OCI-LY7 (cell line): Measurements from ENCODE around the gene KCNK16. TPM values are rescaled to one million over a fixed set of nuclear protein-coding genes. Genes with fewer than 3 reads are reported as not detected.

ENCODE experiments used
- BruUV-seq: library from RNA; stranded (reverse); fragments of 400-500 nt; replicated peaks from 2 replicates; lab custom pipeline; 2021; lab: Mats Ljungman, UMichigan
- CTCF ChIA-PET: fragments of 300-600 bp; sonication (Branson Sonifier 250); formaldehyde crosslinking; loops from one replicate; lab custom pipeline; 2022; ENCODE audit warnings: antibody characterized with exemption; ENCODE audit not compliant: unreplicated experiment; lab: Charles Lee
- POLR2A ChIA-PET: fragments of 300-600 bp; sonication (Branson Sonifier 250); formaldehyde crosslinking; loops from one replicate; lab custom pipeline; 2022; ENCODE audit warnings: antibody characterized with exemption; lab: Charles Lee
- DNase-seq: peaks from one replicate; pipeline ENCODE4 v3.0.0-alpha.2; 2015; ENCODE audit warnings: low spot score
- H2AFZ ChIP-seq: fragments of 200-600 bp; sonication (generic), shearing (Covaris generic); 2 replicates; pipeline ENCODE4 v1.6.1; 2014; ENCODE audit warnings: mild to moderate bottlenecking, antibody characterized with exemption, low read length, moderate library complexity
- H3K27ac ChIP-seq: fragments of 200-600 bp; sonication (generic); 2 replicates; pipeline ENCODE4 v1.5.1; 2014; ENCODE audit warnings: mixed run types, low read depth, mild to moderate bottlenecking, moderate library complexity, low read length, inconsistent platforms; ENCODE audit not compliant: poor library complexity, severe bottlenecking
- H3K36me3 ChIP-seq: fragments of 200-600 bp; sonication (generic); 2 replicates; pipeline ENCODE4 v1.6.1; 2014; ENCODE audit warnings: mild to moderate bottlenecking, antibody characterized with exemption, low read length, moderate library complexity, mixed read lengths; ENCODE audit not compliant: insufficient read depth
- H3K4me1 ChIP-seq: fragments of 200-600 bp; sonication (generic); 2 replicates; pipeline ENCODE4 v1.5.1; 2014; ENCODE audit warnings: mild to moderate bottlenecking, low read length; ENCODE audit not compliant: insufficient read depth, poor library complexity, severe bottlenecking
- H3K4me2 ChIP-seq: fragments of 200-600 bp; sonication (generic); 2 replicates; pipeline ENCODE4 v1.6.1; 2014; ENCODE audit warnings: mild to moderate bottlenecking, low read length
- H3K4me3 ChIP-seq: fragments of 200-600 bp; sonication (generic); 2 replicates; pipeline ENCODE4 v1.5.1; 2014; ENCODE audit warnings: mild to moderate bottlenecking, low read depth, low read length; ENCODE audit not compliant: poor library complexity, severe bottlenecking
- H3K79me2 ChIP-seq: fragments of 200-600 bp; sonication (generic); 2 replicates; pipeline ENCODE4 v1.6.1; 2016; ENCODE audit warnings: low read depth, mild to moderate bottlenecking, low read length, moderate library complexity, mixed read lengths; ENCODE audit not compliant: insufficient read depth
- H3K9me2 ChIP-seq: fragments of 200-600 bp; sonication (generic); 2 replicates; pipeline ENCODE4 v1.6.1; 2016; ENCODE audit warnings: mild to moderate bottlenecking, low read length, mixed read lengths; ENCODE audit not compliant: insufficient read depth
- H3K9me3 ChIP-seq: fragments of 200-600 bp; sonication (generic); 2 replicates; pipeline ENCODE4 v1.6.1; 2014; ENCODE audit warnings: mild to moderate bottlenecking, mixed run types, low read length, mixed read lengths
- H4K20me1 ChIP-seq: fragments of 200-600 bp; sonication (generic); 2 replicates; pipeline ENCODE4 v1.6.1; 2014; ENCODE audit warnings: mild to moderate bottlenecking, antibody characterized with exemption, low read length, moderate library complexity, mixed read lengths; ENCODE audit not compliant: insufficient read depth
- CTCF ChIP-seq: fragments of 200-600 bp; sonication (generic); conservative IDR thresholded peaks from 2 replicates; pipeline ENCODE4 v1.5.1; 2014; ENCODE audit warnings: mild to moderate bottlenecking, antibody characterized with exemption, low read length, moderate library complexity, mixed read lengths
- EZH2phosphoT487 ChIP-seq: fragments of 200-600 bp; sonication (generic); IDR thresholded peaks from 2 replicates; pipeline ENCODE4 v1.6.1; 2018; ENCODE audit warnings: low read depth, borderline replicate concordance, mild to moderate bottlenecking, mixed run types, antibody characterized with exemption, low read length, moderate library complexity, mixed read lengths
- intact Hi-C: fragments of 100-400 bp; cut with micrococcal nuclease; formaldehyde crosslinking; loops from one replicate; pipeline ENCODE4 v1.10.0; 2022; ENCODE audit not compliant: unreplicated experiment
- total RNA-seq, 2 experiments: library from RNA; depleted of rRNA in 1 of 2; stranded (reverse); fragments of >200 nt in 1 of 2; shearing (Covaris generic) in 1 of 2; gene quantifications; 2 replicates each; pipeline ENCODE4 v1.2.3, GENCODE V29; 2014 to 2022

KCNK16 gene
- total RNA-seq, 2 experiments from 2014 or later = not detected

GRCh38 chr6:39367700-39368099, 45.2 kb upstream of the KCNK16 start:
- Histone ChIP-seq H3K36me3 (no peaks in the 10 kb centered on the region), H3K9me3 (no peaks in the 10 kb centered on the region), H2AFZ (no peak overlapping the region), H3K4me3 (no peak overlapping the region), H4K20me1 (no peaks in the 10 kb centered on the region), H3K4me2 (no peak overlapping the region), H3K79me2 (no peaks in the 10 kb centered on the region), H3K9me2 (no peaks in the 10 kb centered on the region), H3K27ac (no peak overlapping the region), H3K4me1 (no peaks in the 10 kb centered on the region)
- no peak for TF ChIP-seq EZH2phosphoT487
- ChIA-PET POLR2A (no interaction called here), CTCF (no interaction called here)
- BruUV-seq = no TSS peak
- no peak for DNase-seq
- intact Hi-C loops = no loop called here

DNA sequence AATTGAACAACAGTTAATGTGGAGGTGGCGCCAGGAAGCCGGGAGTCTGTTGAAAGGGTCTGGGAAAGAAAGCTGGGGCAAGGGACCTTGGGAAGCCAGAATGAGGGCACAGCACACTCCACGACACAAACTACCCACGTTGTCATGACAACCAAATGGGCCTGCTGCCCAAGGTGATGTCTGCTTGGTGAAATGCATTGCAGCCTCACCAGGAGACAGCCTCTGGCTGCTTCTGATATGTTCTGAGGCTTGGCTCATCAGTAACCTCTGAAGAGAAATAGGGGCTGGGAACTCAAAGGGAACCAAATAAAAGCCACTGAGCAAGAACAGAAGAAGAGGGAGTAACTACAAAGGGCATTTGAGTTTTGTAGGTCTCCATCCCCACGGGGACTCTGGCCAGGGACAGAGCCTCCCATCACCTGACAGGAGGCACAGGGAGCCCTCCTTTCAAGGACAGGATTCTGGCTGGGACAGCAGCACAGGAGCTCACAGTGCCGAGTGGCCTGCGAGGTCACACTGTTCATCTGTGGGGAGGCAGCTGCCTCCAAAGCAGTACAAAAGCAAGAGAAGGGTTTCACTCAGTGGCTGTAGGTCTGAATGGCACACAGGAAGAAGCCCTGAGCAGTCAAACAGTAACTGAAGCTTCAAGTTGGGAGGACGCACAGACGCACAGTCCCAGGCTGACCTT, 44.6 kb upstream of the KCNK16 start:
- no peak for TF ChIP-seq EZH2phosphoT487
- POLR2A ChIA-PET = interaction anchor here (0.6 kb wide), 1 partner anchor 1003 kb away, joined by 3 read pairs; no protein-coding TSS in a partner anchor
- H2AFZ ChIP-seq = no peak overlapping the region
- BruUV-seq = no TSS peak
- no peak for DNase-seq
- H3K36me3 ChIP-seq = no peaks in the 10 kb centered on the region
- no peaks in the 10 kb centered on the region for H3K9me3 ChIP-seq
- intact Hi-C loops = no loop called here
- no peaks in the 10 kb centered on the region for H3K79me2 ChIP-seq
- H3K4me1 ChIP-seq = no peaks in the 10 kb centered on the region
- no peak overlapping the region for H3K4me3 ChIP-seq
- CTCF ChIA-PET = no interaction called here
- H4K20me1 ChIP-seq = no peaks in the 10 kb centered on the region
- H3K9me2 ChIP-seq = no peaks in the 10 kb centered on the region
- no peak overlapping the region for H3K27ac ChIP-seq
- no peak overlapping the region for H3K4me2 ChIP-seq

- no peak overlapping the region for H2AFZ ChIP-seq
- no peaks in the 10 kb centered on the region for H3K9me2 ChIP-seq
- no peak overlapping the region for H3K4me2 ChIP-seq
- no peak for TF ChIP-seq CTCF
- TF ChIP-seq EZH2phosphoT487 = no peak
- no peak overlapping the region for H3K4me3 ChIP-seq
- POLR2A ChIA-PET = no interaction called here
- H3K36me3 ChIP-seq = no peaks in the 10 kb centered on the region
- no peaks in the 10 kb centered on the region for H4K20me1 ChIP-seq
- BruUV-seq = no TSS peak
- H3K27ac ChIP-seq = no peak overlapping the region
- H3K79me2 ChIP-seq = no peaks in the 10 kb centered on the region
- CTCF ChIA-PET = no interaction called here
- no peaks in the 10 kb centered on the region for H3K9me3 ChIP-seq
- DNase-seq = no peak
- intact Hi-C loops = no loop called here
- no peaks in the 10 kb centered on the region for H3K4me1 ChIP-seq
These were observed 43.0 kb upstream of the KCNK16 start for GRCh38 chr6:39365281-39366074.
